A204.1 (cell line): ENCODE data around the gene PCMTD2.
"Not testable (repeated sequence)": the region's sequence is repeated elsewhere in the genome, so short reads cannot be mapped to it uniquely, and the experiment has no call there.

Experiments
- FAIRE-seq: peaks from 2 replicates; lab custom pipeline; 2012; peaks lifted over from hg19 to GRCh38; lab: Jason Lieb, UNC

The PCMTD2 gene

GRCh38 chr20:64257107-64257757 is 1.7 kb downstream of the PCMTD2 start:
- FAIRE-seq: no peak

DNA sequence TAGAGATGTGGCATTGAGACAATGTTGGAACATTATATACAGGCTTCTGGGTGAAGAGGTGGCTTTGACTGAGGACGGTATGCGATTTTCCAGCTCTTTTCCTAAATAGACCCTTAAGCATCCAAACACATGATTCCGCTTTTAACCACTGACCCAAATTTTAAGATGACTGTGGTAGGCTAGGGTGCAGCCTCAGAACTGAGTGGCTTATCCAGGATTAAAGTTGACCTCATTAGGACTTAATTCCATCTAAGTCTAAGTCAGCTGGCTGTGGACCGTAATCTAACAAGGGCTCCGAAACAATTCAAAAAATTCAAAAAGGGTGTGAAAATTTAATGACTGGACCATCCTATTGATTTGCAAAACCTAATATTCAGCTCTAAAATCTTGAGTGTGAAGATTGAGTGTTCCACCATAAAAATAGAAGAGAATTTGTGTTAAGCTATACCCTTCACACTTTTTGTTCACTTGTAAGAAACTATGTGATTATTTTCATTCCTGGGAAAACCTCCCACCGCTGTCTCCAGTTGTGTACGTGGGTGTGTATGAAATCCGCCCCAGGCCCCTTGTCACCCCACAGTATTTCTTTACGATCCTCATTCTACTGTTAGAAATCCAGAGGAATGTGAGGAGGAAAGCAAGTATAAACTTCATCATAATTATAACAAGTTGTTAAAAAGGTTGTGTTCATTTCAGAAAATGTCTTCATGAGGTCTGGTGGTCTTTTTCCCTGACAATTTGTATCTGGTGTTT is 2.7 kb downstream of the PCMTD2 start:
- FAIRE-seq: no peak

- no peak for FAIRE-seq
Measured at GRCh38 chr20:64260239-64260638, 4.7 kb downstream of the PCMTD2 start.

- FAIRE-seq: no peak
Measured at GRCh38 chr20:64261138-64261537, 5.6 kb downstream of the PCMTD2 start.

GRCh38 chr20:64264091-64264490 is 8.5 kb downstream of the PCMTD2 start:
- no peak for FAIRE-seq

DNA sequence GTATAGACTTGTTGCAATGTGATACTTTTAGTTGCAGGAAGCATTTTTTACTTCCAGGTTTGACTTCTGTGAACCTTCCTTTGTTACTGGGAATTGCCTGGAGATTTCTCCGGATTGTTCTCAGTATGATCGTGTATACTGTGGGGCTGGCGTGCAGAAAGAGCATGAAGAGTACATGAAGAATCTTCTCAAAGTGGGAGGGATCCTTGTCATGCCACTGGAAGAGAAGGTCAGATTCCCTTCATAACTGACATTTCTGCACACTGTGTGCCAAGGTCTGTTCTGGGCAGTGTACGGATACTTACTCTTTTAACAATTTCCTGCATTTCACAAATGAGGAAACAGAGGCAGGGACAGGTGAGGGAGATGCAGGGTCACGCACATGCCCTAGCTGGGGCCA is 9.7 kb downstream of the PCMTD2 start:
- no peak for FAIRE-seq

DNA sequence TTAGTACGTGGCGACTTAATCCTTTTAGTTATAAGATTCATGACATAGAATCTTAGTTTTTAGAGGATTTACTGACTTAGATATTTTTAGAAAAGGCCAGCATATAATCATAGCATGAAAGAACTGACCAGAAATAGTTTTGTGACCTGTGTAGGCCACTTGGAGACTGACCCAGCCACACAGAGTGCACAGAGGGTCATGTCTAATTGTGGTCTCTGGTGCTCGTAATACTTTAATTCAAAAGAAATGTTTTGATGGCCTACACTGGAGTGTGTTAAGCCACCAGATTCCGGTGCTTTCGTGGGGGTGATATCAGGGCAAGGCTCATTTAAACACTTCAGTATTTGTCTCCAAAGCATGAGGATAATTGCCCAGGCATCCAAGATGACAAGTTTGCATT is 11.4 kb downstream of the PCMTD2 start:
- no peak for FAIRE-seq

DNA sequence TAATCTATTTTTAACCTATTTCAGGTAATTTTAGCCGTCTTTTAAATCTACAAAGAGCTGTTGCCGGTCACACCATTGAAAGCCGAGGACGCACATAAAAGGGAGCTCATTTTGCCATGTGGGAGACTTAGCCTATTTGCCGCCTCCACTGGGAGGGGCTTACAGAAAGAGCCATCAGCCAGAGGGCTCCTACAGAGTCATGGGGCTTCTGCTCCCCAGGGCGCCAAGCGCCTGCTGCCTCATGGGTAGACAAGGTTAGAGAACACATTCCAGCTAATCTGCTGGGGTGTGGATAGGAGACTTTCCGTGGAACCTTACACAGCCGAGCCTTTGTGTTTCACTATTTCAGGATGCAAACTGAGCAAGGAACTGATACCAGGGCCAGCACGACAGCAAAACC is 12.6 kb downstream of the PCMTD2 start:
- FAIRE-seq: no peak

- FAIRE-seq: no peak
Measured at GRCh38 chr20:64269604-64270411, 14.3 kb downstream of the PCMTD2 start.

DNA sequence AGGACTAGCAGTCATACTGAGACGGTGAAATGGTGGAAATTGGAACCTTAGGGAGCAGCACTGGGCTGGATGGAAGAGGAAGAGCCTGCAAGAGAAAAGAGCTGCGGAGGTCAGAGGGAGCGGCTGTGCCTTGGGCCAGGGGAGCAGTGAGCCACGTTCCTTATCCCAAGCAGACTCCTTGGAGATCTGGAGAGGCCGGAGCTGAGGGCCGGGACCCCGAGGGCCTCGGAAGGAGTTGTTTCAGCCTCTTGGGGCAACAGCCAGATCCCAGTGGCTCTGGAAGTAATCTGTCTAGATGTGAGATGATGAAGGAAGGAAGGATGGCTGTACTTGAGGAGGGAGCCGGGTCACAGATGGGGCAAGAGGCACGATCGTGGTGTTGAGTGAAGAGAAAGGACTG is 16.1 kb downstream of the PCMTD2 start:
- no peak for FAIRE-seq

GRCh38 chr20:64273109-64273508 is 17.6 kb downstream of the PCMTD2 start:
- FAIRE-seq: no peak

GRCh38 chr20:64276817-64277216 is 21.3 kb downstream of the PCMTD2 start:
- no peak for FAIRE-seq

DNA sequence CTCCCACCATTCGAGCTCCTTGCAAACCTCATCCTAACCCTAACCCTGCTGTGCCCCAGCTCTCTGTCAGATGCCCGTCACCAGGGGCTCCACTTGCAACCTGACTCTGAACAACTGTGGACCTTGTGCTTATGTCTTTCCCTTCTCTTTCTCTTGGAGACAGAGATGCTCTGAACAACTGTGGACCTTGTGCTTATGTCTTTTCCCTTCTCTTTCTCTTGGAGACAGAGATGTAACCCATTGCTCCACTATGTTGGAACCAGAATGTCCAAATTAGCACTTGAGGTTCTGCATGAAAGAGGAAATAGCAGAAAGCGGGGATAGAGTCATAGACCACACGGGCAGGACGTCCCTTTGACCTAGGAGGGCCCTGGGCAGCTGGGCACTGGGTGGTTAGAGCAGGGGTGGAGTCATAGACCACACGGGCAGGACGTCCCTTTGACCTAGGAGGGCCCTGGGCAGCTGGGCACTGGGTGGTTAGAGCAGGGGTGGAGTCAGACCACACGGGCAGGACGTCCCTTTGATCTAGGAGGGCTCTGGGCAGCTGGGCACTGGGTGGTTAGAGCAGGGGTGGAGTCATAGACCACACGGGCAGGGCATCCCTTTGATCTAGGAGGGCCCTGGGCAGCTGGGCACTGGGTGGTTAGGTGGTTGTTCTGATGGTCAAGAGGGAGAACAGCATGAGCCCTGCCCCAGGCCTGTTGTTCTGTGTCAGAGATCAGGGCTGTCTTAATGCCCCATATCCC is 22.2 kb downstream of the PCMTD2 start:
- no peak for FAIRE-seq

GRCh38 chr20:64278317-64278681 is 22.8 kb downstream of the PCMTD2 start:
- no peak for FAIRE-seq

DNA sequence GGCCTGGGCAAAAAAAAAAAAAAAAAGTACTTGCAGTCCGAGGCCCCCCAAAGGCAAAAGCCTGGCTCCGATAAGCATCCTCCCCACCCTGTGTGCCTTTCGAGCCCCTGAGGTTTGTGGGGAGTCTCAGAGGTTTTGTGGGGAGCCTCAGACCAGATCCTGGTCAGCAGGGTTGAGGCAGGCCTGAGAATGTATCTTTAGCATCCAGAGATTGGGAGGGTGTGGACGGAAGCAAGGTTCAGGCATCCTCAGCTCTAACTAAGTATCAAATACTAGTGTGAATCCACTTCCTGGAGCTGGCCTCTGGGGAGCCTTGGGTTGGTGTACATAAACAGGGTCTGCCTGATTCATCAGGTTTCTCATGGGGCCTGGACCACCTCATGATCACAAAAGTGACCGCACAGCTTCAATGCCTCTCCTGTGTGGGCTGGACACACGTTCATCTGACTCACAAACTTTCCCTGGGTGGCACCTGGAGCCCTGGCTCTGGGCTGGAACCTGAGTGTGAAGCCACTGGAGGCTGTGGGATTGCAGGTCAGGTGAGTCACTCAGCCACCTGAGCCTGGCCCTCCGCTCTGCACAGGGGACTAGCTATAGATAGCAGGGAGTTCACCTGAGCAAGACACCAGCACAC is 24.4 kb downstream of the PCMTD2 start:
- FAIRE-seq: no peak

DNA sequence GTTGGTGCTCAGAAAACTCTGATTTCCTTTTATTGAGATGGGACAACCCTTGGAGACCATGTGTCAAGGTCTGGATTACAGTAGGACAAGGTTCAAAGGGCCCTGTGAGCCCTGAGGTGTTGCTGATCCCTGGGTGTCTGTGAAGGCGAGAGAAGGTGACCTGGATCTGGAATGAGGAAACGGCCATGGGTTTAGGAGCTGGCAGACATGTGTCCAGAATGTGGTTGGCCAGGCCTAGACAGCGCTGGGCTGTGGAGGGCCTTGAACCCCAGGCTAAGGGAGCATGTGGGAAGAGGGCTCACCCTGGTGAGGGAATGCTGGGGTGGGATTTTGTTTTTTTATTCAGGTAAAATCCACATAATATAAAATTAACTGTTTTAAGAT is 24.9 kb downstream of the PCMTD2 start:
- FAIRE-seq: no peak

DNA sequence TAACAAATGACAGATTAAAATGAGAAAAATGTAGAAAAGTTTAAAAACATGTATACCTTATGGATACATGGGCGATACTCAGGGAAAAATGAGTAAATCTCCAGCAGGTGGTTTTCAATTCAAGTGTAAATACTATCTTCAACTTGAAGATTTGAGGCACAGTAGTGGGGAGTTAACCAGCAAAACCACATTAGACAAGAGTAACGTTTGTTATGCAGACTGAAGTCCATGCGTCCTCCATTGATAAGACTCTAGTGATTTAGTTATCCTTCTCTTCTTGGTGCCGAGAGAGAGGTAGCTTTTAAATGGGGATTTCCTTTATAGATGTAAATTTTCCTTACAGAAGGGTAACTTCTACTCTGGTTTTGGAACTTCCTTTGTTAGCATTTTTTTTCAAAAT is 28.1 kb downstream of the PCMTD2 start:
- FAIRE-seq: no peak

- not testable (repeated sequence) for FAIRE-seq
Measured at GRCh38 chr20:64285579-64286446, 30.3 kb downstream of the PCMTD2 start.

DNA sequence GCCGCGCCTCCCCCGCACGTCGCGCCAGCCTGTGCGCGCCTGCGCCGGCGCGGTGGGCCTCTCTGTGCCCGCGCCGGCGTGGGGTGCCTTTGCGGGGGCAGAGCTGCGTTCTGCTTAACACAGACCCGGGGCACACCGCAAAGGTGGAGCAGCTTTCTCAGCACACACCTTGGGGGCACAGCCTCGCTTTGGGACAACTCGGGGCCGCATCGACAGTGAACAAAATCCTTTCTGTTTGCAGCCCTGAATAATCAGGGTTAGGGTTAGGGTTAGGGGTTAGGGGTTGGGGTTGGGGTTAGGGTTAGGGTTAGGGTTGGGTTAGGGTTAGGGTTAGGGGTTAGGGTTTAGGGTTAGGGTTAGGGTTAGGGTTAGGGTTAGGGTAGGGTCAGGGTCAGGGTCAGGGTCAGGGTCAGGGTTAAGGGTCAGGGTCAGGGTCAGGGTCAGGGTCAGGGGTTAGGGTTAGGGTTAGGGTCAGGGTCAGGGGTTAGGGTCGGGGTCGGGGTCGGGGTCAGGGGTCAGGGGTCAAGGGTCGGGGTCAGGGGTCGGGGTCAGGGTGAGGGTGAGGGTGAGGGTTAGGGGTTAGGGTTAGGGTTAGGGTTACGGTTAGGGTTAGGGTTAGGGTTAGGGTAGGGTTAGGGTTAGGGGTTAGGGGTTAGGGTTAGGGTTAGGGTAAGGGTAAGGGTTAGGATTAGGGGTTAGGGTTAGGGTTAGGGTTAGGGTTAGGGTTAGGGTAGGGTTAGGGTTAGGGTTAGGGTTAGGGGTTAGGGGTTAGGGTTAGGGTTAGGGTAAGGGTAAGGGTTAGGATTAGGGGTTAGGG is 31.1 kb downstream of the PCMTD2 start:
- not testable (repeated sequence) for FAIRE-seq

- FAIRE-seq: not testable (repeated sequence)
Measured at GRCh38 chr20:64287264-64287590, 31.7 kb downstream of the PCMTD2 start.
